IPS-18a (cell line): Measurements from ENCODE around the gene PSMD8.
"Not testable (repeated sequence)": the region's sequence is repeated elsewhere in the genome, so short reads cannot be mapped to it uniquely, and the experiment has no call there.

ENCODE experiments used
- H3K27ac ChIP-seq: one replicate; pipeline ENCODE4 v1.5.1; 2013; ENCODE audit warnings: low read length
- H3K27me3 ChIP-seq: one replicate; pipeline ENCODE4 v1.6.1; 2013; ENCODE audit warnings: mild to moderate bottlenecking, low read length; ENCODE audit not compliant: control insufficient read depth, insufficient read depth
- H3K36me3 ChIP-seq: one replicate; pipeline ENCODE4 v1.6.1; 2013; ENCODE audit warnings: low read depth, low read length; ENCODE audit not compliant: control insufficient read depth
- H3K4me1 ChIP-seq: one replicate; pipeline ENCODE4 v1.6.1; 2013; ENCODE audit warnings: low read depth, low read length; ENCODE audit not compliant: control insufficient read depth
- H3K4me3 ChIP-seq: one replicate; pipeline ENCODE4 v1.5.1; 2013; ENCODE audit warnings: low read length
- H3K9ac ChIP-seq: one replicate; pipeline ENCODE4 v1.6.1; 2013; ENCODE audit warnings: mild to moderate bottlenecking, low read length, moderate library complexity
- H3K9me3 ChIP-seq: one replicate; pipeline ENCODE4 v1.6.1; 2013; ENCODE audit warnings: low read depth, low read length; ENCODE audit not compliant: control insufficient read depth

Gene PSMD8

DNA sequence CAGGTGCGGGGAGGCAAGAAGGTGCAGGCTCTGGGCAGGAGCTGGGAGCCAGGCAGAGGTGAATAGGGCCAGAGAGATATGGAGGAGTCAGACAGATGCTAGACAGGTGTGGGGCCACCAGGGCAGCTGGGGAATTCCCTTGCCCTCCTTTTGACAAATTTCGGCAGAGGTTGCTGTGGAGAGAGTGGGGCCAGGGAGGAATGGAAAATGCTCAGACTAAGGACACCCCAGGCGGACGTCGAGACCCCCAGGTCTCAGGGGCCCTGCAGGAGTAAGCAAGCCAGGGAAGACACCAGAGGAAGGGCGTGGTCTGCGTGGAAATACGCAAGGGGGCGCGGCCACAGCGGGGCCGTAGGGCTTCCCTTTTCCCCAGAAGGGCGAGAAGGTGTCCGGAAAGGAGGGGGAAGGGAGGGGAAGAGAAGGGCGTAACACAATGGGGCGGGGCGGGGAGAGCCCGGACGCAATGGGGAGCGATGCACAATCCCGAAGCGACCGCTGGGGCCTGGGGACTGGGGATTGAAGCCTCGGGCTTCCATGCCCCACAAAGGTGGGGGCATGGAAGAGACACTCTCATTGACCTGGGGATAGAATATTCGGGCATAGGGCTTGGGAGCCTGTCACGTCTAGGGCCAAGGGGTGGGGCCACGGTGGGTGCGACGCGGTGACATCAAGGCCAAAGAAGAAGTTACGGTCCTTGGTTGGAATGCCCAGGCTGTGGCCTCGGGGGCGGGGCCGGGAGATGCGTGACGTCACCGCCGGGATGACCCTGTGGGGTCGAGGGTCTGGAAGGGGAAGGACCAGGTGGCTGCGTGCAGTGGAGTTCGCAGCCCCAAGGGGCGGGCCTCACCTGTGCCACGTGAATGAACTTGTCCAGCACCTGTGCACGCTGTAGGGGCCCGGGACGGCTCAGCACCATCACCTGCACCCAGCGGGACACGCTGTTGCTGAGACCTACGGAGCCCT lies 43.5 kb downstream of the PSMD8 start:
- Histone ChIP-seq H3K27me3 (peaks cover 13% of the 10 kb centered on the region), H3K4me1 (peaks cover 5% of the 10 kb centered on the region), H3K9ac (no peak overlapping the region), H3K27ac (no peak overlapping the region), H3K36me3 (no peaks in the 10 kb centered on the region), H3K4me3 (peak overlapping the region; percentile 77), H3K9me3 (no peaks in the 10 kb centered on the region)

GRCh38 chr19:38420935-38421334 lies 46.6 kb downstream of the PSMD8 start:
- H3K9ac ChIP-seq: no peak overlapping the region
- no peak overlapping the region for H3K4me3 ChIP-seq
- no peaks in the 10 kb centered on the region for H3K36me3 ChIP-seq
- peaks cover 10% of the 10 kb centered on the region for H3K4me1 ChIP-seq
- H3K9me3 ChIP-seq: no peaks in the 10 kb centered on the region
- peaks cover 13% of the 10 kb centered on the region for H3K27me3 ChIP-seq
- H3K27ac ChIP-seq: no peak overlapping the region

- peaks cover 13% of the 10 kb centered on the region for H3K27me3 ChIP-seq
- no peak overlapping the region for H3K27ac ChIP-seq
- H3K9me3 ChIP-seq: no peaks in the 10 kb centered on the region
- H3K4me1 ChIP-seq: peaks cover 18% of the 10 kb centered on the region
- H3K4me3 ChIP-seq: no peak overlapping the region
- H3K36me3 ChIP-seq: no peaks in the 10 kb centered on the region
- H3K9ac ChIP-seq: no peak overlapping the region
Observed at GRCh38 chr19:38421856-38422255, 47.5 kb downstream of the PSMD8 start.

DNA sequence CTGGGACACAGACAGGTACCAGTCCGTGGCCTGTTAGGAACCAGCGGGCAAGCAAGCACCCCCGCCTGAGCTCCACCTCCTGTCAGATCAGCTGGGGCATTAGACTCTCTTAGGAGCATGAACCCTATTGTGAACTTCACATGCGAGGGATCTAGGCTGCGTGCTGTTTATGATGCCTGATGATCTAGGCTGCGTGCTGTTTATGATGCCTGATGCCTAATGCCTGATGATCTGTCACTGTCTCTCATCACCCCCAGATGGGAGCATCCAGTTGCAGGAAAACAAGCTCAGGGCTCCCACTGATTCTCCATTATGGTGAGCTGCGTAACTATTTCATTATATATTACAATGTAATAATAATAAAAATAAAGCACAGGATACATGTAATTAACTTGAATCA lies 48.1 kb downstream of the PSMD8 start:
- H3K9ac ChIP-seq: no peak overlapping the region
- H3K27me3 ChIP-seq: peaks cover 13% of the 10 kb centered on the region
- H3K4me3 ChIP-seq: no peak overlapping the region
- H3K27ac ChIP-seq: no peak overlapping the region
- H3K36me3 ChIP-seq: no peaks in the 10 kb centered on the region
- H3K4me1 ChIP-seq: peaks cover 15% of the 10 kb centered on the region
- H3K9me3 ChIP-seq: no peaks in the 10 kb centered on the region

GRCh38 chr19:38424272-38424671 lies 49.9 kb downstream of the PSMD8 start:
- H3K4me1 ChIP-seq: peaks cover 13% of the 10 kb centered on the region
- H3K4me3 ChIP-seq: no peak overlapping the region
- H3K36me3 ChIP-seq: no peaks in the 10 kb centered on the region
- no peak overlapping the region for H3K9ac ChIP-seq
- H3K27me3 ChIP-seq: peaks cover 2% of the 10 kb centered on the region
- H3K27ac ChIP-seq: no peak overlapping the region
- no peaks in the 10 kb centered on the region for H3K9me3 ChIP-seq

GRCh38 chr19:38425222-38425809 lies 50.9 kb downstream of the PSMD8 start:
- no peak overlapping the region for H3K9ac ChIP-seq
- no peaks in the 10 kb centered on the region for H3K36me3 ChIP-seq
- no peak overlapping the region for H3K4me3 ChIP-seq
- no peaks in the 10 kb centered on the region for H3K27me3 ChIP-seq
- peaks cover 13% of the 10 kb centered on the region for H3K4me1 ChIP-seq
- H3K9me3 ChIP-seq: no peaks in the 10 kb centered on the region
- no peak overlapping the region for H3K27ac ChIP-seq

- H3K27ac ChIP-seq: no peak within 1 kb of the TSS
- no peak within 1 kb of the TSS for H3K9ac ChIP-seq
- peaks cover 13% of the 10 kb centered on the region for H3K4me1 ChIP-seq
Observed at GRCh38 chr19:38425810-38426466, 51.6 kb downstream of the PSMD8 start, which contains the start of gene RASGRP4. Gene RASGRP4, minus strand, starts transcription at chr19:38426219. Its CDS starts 128 bp downstream, at chr19:38426091.

GRCh38 chr19:38427035-38427677 lies 52.8 kb downstream of the PSMD8 start:
- H3K4me3 ChIP-seq, H3K27ac ChIP-seq, H3K36me3 ChIP-seq, H3K9ac ChIP-seq, H3K27me3 ChIP-seq, H3K9me3 ChIP-seq: not testable (repeated sequence)
- peaks cover 13% of the 10 kb centered on the region for H3K4me1 ChIP-seq

More at GRCh38 chr19:38425810-38426466, 51.6 kb downstream of the PSMD8 start, which contains the start of gene RASGRP4:
- H3K4me3 ChIP-seq: no peak within 1 kb of the TSS
- no peaks in the 10 kb centered on the region for H3K36me3 ChIP-seq
- no peaks in the 10 kb centered on the region for H3K27me3 ChIP-seq
- H3K9me3 ChIP-seq: no peaks in the 10 kb centered on the region

GRCh38 chr19:38429055-38429810 lies 54.9 kb downstream of the PSMD8 start:
- Histone ChIP-seq H3K27me3 (no peaks in the 10 kb centered on the region), H3K9ac (no peak overlapping the region), H3K9me3 (no peaks in the 10 kb centered on the region), H3K4me3 (no peak overlapping the region), H3K36me3 (no peaks in the 10 kb centered on the region), H3K4me1 (peaks cover 19% of the 10 kb centered on the region), H3K27ac (no peak overlapping the region)

GRCh38 chr19:38429811-38430156 lies 55.4 kb downstream of the PSMD8 start:
- H3K9me3 ChIP-seq: no peaks in the 10 kb centered on the region
- H3K4me3 ChIP-seq: no peak overlapping the region
- H3K4me1 ChIP-seq: peaks cover 20% of the 10 kb centered on the region
- H3K27me3 ChIP-seq: no peaks in the 10 kb centered on the region
- no peaks in the 10 kb centered on the region for H3K36me3 ChIP-seq
- H3K9ac ChIP-seq: no peak overlapping the region
- no peak overlapping the region for H3K27ac ChIP-seq
